ENCODE measurements around the gene DSCAM.

- TF ChIP-seq, protein P1, sequence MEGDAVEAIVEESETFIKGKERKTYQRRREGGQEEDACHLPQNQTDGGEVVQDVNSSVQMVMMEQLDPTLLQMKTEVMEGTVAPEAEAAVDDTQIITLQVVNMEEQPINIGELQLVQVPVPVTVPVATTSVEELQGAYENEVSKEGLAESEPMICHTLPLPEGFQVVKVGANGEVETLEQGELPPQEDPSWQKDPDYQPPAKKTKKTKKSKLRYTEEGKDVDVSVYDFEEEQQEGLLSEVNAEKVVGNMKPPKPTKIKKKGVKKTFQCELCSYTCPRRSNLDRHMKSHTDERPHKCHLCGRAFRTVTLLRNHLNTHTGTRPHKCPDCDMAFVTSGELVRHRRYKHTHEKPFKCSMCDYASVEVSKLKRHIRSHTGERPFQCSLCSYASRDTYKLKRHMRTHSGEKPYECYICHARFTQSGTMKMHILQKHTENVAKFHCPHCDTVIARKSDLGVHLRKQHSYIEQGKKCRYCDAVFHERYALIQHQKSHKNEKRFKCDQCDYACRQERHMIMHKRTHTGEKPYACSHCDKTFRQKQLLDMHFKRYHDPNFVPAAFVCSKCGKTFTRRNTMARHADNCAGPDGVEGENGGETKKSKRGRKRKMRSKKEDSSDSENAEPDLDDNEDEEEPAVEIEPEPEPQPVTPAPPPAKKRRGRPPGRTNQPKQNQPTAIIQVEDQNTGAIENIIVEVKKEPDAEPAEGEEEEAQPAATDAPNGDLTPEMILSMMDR (IDR thresholded peaks at IDR 0.05; ENCODE audit: extremely low read depth in 1 of 2, insufficient read depth in 1 of 2, low read depth in 1 of 2, low read length in 2 of 2): no peak
- no peak for TF ChIP-seq EZH2 (IDR thresholded peaks at IDR 0.05; ENCODE audit: borderline replicate concordance, low read depth, low read length, severe bottlenecking)
These were observed 93.2 kb downstream of the DSCAM start for GRCh38 chr21:40753756-40754155.
